ENCODE results near the gene GNLY.

GNLY gene

GRCh38 chr2:85748039-85748734, 54.0 kb downstream of the GNLY start:
- DNase-seq: no peak
